GM18870 (cell line): ENCODE data around the gene SLC30A7.
A peak's percentile ranks its signal among the peaks of the same experiment; 100 is the strongest.
"Not testable (repeated sequence)": the region's sequence is repeated elsewhere in the genome, so short reads cannot be mapped to it uniquely, and the experiment has no call there.

Source experiments
- ATAC-seq: cut with Tn5 transposase; IDR thresholded peaks from one replicate; pipeline ENCODE4 v1.9.1; 2021; ENCODE audit warnings: moderate library complexity; ENCODE audit not compliant: unreplicated experiment

SLC30A7 gene

DNA sequence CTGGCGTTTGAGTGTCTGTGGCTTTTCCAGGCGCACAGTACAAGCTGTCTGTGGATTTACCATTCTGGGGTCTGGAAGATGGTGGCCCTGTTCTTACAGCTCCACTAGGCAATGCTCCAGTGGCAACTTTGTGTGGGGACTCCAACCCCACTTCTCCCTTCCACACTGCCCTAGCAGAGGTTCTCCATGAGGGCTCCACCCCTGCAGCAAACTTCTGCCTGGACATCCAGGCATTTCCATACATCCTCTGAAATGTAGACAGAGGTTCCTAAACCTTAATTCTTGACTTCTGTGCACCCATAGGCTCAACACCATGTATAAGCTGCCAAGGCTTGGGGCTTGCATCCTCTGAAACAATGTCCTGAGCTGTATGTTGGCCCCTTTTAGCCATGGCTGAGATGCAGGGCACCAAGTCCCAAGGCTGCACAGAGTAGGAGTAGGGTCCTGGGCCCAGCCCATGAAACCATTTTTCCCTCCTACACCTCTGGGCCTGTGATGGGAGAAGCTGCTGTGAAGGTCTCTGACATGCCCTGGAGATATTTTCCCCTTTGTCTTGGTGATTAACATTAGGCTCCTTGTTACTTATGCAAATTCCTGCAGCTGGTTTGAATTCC lies 5.9 kb upstream of the SLC30A7 start:
- ATAC-seq = not testable (repeated sequence)

DNA sequence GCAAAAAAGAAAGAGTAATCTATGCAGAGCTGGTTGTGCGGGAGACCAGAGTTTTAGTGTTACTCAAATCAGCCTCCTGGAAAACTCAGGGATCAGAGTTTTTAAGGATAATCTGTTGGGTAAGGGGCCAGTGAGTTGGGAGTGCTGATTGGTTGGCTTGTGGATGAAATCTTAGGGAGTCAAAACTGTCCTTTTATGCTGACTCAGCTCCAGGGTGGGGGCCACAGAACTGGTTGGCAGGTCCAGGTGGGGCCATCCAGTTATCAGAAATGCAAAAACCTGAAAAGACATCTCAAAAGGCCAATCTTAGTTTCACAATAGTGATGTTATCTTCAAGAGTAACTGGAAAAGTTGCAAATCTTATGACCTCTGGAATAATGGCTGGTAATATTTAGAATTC lies 4.5 kb upstream of the SLC30A7 start:
- ATAC-seq = no peak

DNA sequence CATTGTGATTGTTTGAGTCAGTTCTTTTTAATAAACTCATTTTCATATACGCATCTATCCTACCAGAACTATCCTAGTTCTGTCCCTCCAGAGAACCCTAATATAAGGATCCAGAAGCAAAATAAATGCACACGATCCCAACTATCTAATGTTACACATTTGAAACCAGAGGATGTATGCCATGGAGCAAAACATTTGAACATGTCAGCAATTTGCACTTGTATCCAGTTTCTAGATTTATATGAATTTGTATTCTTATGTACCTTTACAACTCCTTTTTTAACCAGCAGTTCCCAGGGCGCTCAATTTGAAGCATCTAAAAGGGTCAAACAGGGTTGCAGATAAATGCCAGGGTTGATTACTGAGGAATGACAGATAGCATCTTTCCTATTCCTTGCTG lies 3.3 kb upstream of the SLC30A7 start:
- no peak for ATAC-seq

- no peak for ATAC-seq
Measured at GRCh38 chr1:100893718-100894117, 2.2 kb upstream of the SLC30A7 start.

- peak; percentile 37 for ATAC-seq
Measured at GRCh38 chr1:100894603-100895539, 1.0 kb upstream of the SLC30A7 start, which contains the start of gene EXTL2. EXTL2 (minus strand) TSS chr1:100894842; CDS start chr1:100888757, 6,085 bp downstream.

DNA sequence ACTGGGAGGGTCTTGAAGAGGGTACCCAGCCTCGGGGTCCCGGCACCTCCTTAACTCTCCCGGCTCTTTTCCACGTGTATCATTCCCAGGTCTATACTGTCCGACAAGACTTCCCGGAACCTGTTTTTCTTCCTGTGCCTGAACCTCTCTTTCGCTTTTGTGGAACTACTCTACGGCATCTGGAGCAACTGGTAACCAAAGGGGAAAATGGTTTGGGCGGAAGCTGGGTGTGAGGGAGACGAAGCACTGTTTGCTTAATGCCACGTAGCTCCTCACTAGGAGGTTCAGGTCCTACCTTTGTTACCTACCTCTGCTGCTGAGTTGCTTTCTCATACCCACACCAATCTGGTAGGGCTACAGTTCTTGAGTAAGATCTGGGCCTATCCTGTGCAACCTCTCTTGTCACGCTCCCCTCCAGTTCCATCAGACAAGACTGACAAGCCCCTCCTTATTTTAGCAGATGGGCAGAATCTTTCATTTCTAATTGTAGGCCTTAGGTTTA lies 642 bp downstream of the SLC30A7 start:
- peak; percentile 41 for ATAC-seq

DNA sequence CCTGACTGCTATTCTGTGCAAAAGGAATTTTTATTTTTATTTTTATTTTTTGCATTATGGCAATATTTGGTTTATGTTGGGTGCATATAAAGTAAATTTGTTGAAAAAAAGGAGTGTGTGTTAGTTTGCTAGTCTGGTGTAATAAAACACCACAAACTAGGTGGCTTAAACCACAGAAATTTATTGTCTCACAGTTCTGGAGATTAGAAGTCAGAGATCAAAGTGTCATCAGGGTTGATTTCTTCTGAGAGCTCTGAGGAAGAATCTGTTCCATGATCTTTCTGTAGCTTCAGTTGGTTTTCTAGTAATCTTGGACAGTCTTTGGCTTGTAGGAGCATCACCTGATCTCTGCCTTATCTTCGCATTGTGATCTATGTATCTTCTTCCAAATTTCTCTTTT lies 6.5 kb downstream of the SLC30A7 start:
- no peak for ATAC-seq

- ATAC-seq = no peak
Measured at GRCh38 chr1:100903777-100904176, 7.9 kb downstream of the SLC30A7 start.

GRCh38 chr1:100904528-100904927 lies 8.6 kb downstream of the SLC30A7 start:
- no peak for ATAC-seq

- ATAC-seq = no peak
Measured at GRCh38 chr1:100905181-100905580, 9.3 kb downstream of the SLC30A7 start.

DNA sequence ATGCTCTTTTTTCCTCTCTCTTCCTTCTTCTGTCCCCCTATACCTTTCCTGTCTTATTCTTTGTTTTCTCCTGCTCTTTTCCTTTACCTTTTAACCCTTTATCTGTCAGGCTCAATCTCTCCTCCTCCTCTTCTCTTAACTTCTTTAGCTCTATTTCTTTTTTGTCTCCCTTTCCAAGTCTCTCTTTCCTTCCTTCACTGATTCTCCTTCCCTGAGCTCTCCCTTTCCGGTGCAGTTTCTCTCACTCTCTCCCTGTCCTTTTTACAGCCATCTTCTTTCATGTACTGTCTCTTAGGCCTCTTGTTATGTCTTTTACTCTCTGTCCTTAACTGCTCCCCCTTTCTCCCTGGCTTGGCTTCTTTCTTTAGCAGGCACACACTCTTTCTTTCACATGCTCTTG lies 12.0 kb downstream of the SLC30A7 start:
- ATAC-seq = no peak

DNA sequence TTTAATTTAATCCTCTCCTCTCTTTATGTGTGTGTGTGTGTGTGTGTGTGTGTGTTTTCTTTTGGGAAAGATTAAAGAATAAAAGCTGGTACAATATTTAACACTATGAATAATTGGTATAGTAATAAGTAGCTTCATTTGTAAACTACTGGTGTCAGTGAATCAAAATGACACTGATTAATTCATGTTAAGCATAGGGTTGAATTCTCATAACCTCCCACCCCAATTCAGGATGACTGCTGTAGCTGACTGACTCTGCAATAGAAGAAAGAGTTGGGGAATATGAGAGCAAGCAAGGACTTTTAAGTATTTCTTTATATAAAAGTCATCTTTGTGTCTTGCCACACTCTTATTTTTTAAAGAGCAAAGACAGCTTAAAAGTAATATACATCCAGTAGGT lies 13.1 kb downstream of the SLC30A7 start:
- ATAC-seq = no peak

- no peak for ATAC-seq
Measured at GRCh38 chr1:100912019-100912418, 16.1 kb downstream of the SLC30A7 start.

GRCh38 chr1:100921110-100921706 lies 25.3 kb downstream of the SLC30A7 start:
- ATAC-seq = no peak

- ATAC-seq = no peak
Measured at GRCh38 chr1:100924212-100924611, 28.3 kb downstream of the SLC30A7 start.

- no peak for ATAC-seq
Measured at GRCh38 chr1:100924991-100925390, 29.1 kb downstream of the SLC30A7 start.

DNA sequence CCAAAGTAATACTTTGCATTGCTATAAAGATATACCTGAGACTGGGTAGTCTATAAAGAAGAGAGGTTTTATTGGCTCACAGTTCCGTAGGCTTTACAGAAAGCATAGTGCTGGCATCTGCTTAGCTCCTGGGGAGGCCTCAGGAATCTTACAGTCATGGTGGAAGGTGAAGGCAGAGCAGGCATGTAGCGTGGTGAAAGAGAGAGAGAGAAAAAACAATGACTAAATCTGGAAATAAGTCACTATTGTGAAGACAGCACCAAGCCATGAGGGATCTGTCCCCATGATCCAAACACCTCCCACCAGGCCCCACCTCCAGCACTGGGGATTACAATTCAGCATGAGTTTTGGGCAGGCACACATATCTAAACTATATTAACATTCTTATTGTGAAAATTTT lies 30.4 kb downstream of the SLC30A7 start:
- ATAC-seq = no peak

DNA sequence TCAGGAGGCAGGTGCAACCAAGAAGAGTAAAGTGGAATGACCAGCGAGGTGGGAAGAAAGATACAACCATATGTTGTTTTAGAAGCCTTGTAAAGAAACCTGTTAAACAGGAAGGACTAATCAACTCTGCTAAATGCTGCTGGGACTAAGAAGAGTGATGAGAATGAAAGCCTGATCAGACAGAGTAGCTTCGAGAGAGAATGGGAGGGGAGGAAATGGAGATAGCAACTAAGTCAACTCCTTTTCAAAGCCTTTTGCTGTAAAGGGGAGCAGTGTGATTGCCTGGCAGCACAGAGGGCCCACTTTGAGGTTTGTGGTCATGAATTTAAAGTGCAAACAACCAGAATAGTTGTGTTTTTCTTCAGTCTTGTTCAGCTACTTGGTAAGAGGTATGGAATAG lies 31.4 kb downstream of the SLC30A7 start:
- ATAC-seq = no peak

GRCh38 chr1:100928128-100928527 lies 32.2 kb downstream of the SLC30A7 start:
- ATAC-seq = no peak

DNA sequence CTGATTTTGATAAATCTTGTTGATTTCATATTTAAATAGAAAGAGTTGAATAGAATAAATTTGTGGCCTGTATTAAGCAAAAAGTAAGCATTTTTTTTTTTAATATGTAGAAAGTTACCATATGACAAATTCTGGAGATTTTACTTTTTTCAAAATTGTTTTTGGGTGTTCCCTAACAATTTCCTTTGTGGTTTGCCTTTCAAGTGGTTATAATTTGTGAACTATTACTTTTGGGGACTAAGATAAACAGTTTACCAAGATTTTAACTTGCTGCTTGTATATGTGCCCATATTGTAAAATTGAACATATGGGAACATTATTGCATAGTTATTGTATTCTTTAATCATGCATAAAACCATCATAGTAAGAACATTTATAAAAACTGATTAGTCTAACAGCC lies 34.6 kb downstream of the SLC30A7 start:
- ATAC-seq = no peak

DNA sequence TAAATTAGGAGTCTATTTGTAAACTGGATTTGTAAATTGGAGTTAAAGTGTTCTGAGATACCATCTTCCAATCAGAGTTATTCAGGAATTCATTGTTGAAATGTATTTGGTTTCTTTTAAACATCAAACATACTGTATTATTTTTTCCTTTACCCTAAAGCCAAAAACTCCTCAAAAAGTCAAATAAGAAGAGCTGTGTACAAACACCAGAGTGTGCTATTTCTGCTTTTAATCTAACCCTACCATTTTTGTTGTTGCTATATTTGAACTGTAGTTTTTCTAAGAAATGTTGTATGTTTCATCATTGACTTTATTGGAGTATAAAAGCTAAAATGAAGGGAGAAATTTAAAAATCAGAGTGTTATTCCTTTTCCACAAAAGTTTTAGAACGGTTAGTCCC lies 35.8 kb downstream of the SLC30A7 start:
- no peak for ATAC-seq

DNA sequence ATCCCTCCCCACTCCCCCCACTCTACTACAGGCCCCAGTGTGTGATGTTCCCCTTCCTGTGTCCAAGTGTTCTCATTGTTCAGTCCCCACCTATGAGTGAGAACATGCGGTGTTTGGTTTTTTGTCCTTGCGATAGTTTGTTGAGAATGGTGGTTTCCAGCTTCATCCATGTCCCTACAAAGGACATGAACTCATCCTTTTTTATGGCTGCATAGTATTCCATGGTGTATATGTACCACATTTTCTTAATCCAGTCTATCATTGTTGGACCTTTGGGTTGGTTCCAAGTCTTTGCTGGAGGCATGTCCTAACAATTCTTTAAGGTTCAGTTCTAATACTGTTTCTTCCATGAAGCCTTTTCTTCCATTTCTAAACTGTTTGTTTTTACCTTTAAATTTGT lies 37.7 kb downstream of the SLC30A7 start:
- ATAC-seq = not testable (repeated sequence)
